Liver (tissue), 3 donors: ENCODE results near the gene POU3F3.

Experiments used
- CTCF ChIP-seq: fragments of 150-350 bp; IDR thresholded peaks from 2 replicates; pipeline ENCODE4 v1.5.1; 2017; ENCODE audit warnings: improper control_type of control experiment, low read depth, low read length; ENCODE audit not compliant: missing input control
- EGR1 ChIP-seq, 2 donors: IDR thresholded peaks; 2 replicates each; pipeline ENCODE4 v1.6.1; 2016 to 2018; ENCODE audit warnings: antibody characterized with exemption in 2 of 2, low read depth in 2 of 2
- FOXA1 ChIP-seq: IDR thresholded peaks from 2 replicates; pipeline ENCODE4 v1.6.1; 2016; ENCODE audit warnings: antibody characterized with exemption
- GABPA ChIP-seq, 2 donors: IDR thresholded peaks in 1 of 2; conservative IDR thresholded peaks in 1 of 2; 2 replicates each; pipeline ENCODE4 v1.6.1; 2016; ENCODE audit warnings: antibody characterized with exemption in 2 of 2, mild to moderate bottlenecking in 1 of 2, moderate library complexity in 1 of 2
- HNF4A ChIP-seq, 2 donors: conservative IDR thresholded peaks; 2 replicates each; pipeline ENCODE4 v1.6.1; 2016; ENCODE audit warnings: antibody characterized with exemption in 2 of 2, mild to moderate bottlenecking in 2 of 2
- SP1 ChIP-seq: IDR thresholded peaks from 2 replicates; pipeline ENCODE4 v1.6.1; 2018; ENCODE audit warnings: antibody characterized with exemption, mild to moderate bottlenecking
- YY1 ChIP-seq: IDR thresholded peaks from 2 replicates; pipeline ENCODE4 v1.6.1; 2016; ENCODE audit warnings: antibody characterized with exemption, mild to moderate bottlenecking
- donor health status: healthy.
- donor health status: healthy.

- no peak for TF ChIP-seq CTCF
- TF ChIP-seq HNF4A (conservative IDR thresholded peaks at IDR 0.05): no peak
- TF ChIP-seq FOXA1: no peak
- no peak for TF ChIP-seq GABPA (IDR thresholded peaks at IDR 0.05 in 1 of 2, conservative IDR thresholded peaks at IDR 0.05 in 1 of 2)
- no peak for TF ChIP-seq SP1
- TF ChIP-seq EGR1 (IDR thresholded peaks at IDR 0.05; ENCODE audit: low read depth in 2 of 2): no peak
- TF ChIP-seq YY1: no peak
Observed at GRCh38 chr2:104860451-104860790, 6.5 kb downstream of the POU3F3 start.
